ENCODE results near the gene PPM1M. TPM values are rescaled to one million over a fixed set of nuclear protein-coding genes. Genes with fewer than 3 reads are reported as not detected.
A peak's percentile ranks its signal among the peaks of the same experiment; 100 is the strongest.

Gene PPM1M
- total RNA-seq, 1 experiment from 2014 or later: 8.5 TPM

DNA sequence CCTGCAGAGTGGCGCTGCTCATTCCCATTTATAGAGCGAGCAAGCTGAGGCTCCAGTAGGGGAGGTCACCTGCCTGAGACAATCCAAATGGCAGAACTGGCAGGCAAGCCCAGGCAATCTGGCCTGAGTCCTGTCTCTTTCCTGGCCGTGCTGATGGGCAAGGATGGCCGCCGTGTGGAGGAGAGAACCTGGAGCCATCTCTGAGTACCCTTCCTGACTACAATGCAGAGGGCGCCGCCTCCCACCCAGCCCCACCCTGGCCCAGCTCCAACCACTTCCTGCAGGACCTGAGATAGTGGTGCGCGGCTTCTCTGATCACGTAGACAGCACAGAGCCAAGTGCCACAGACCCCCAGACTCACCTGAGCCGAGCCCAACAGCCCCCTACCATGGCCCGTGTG lies 27.1 kb upstream of the PPM1M start:
- H3K27me3 ChIP-seq (ENCODE audit: low read length): no peaks in the 10 kb centered on the region
- H3K4me1 ChIP-seq (ENCODE audit: insufficient read depth, low read length): peaks cover 50% of the 10 kb centered on the region
- BruUV-seq (replicated peaks): no TSS peak
- no peaks in the 10 kb centered on the region for H3K79me2 ChIP-seq (ENCODE audit: low read length)
- no peak for TF ChIP-seq EZH2phosphoT487 (IDR thresholded peaks at IDR 0.05; ENCODE audit: borderline replicate concordance, low read length)
- TF ChIP-seq, protein P1, sequence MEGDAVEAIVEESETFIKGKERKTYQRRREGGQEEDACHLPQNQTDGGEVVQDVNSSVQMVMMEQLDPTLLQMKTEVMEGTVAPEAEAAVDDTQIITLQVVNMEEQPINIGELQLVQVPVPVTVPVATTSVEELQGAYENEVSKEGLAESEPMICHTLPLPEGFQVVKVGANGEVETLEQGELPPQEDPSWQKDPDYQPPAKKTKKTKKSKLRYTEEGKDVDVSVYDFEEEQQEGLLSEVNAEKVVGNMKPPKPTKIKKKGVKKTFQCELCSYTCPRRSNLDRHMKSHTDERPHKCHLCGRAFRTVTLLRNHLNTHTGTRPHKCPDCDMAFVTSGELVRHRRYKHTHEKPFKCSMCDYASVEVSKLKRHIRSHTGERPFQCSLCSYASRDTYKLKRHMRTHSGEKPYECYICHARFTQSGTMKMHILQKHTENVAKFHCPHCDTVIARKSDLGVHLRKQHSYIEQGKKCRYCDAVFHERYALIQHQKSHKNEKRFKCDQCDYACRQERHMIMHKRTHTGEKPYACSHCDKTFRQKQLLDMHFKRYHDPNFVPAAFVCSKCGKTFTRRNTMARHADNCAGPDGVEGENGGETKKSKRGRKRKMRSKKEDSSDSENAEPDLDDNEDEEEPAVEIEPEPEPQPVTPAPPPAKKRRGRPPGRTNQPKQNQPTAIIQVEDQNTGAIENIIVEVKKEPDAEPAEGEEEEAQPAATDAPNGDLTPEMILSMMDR (conservative IDR thresholded peaks at IDR 0.05; ENCODE audit: low read depth, low read length): no peak
- no peak for TF ChIP-seq EZH2 (IDR thresholded peaks at IDR 0.05; ENCODE audit: low read length, unreplicated experiment)
- no peak for DNase-seq
- CTCF ChIA-PET: no interaction called here
- peak overlapping the region; percentile 84 for H3K9ac ChIP-seq (ENCODE audit: low read length)
- H4K20me1 ChIP-seq (ENCODE audit: low read length): no peaks in the 10 kb centered on the region
- H3K4me3 ChIP-seq (ENCODE audit: low read length): no peak overlapping the region
- H3K9me3 ChIP-seq (ENCODE audit: low read length): no peaks in the 10 kb centered on the region
- ATAC-seq: no peak
- intact Hi-C loops (cut with micrococcal nuclease): loop anchor here (10.0 kb wide), 1 partner anchor 164 kb away; the partner anchor contains the start of gene DUSP7
- peaks cover 11% of the 10 kb centered on the region for H3F3A ChIP-seq (ENCODE audit: low read length, unreplicated experiment)
- peak overlapping the region; percentile 52; the same call in 1 of the 2 replicates for H3K4me2 ChIP-seq (ENCODE audit: low read length)
- POLR2A ChIA-PET (ENCODE audit: unreplicated experiment): no interaction called here
- H3K27ac ChIP-seq (ENCODE audit: low read length): peak overlapping the region; percentile 98
- H3K9me2 ChIP-seq (replicated peaks; ENCODE audit: low read length): no peaks in the 10 kb centered on the region
- H3K36me3 ChIP-seq (ENCODE audit: low read depth, low read length): peaks cover 24% of the 10 kb centered on the region; the same call in 1 of the 2 replicates
- H2AFZ ChIP-seq (ENCODE audit: low read length): no peak overlapping the region

- H3K27ac ChIP-seq (ENCODE audit: low read length): peak overlapping the region; percentile 98
- no peak overlapping the region for H2AFZ ChIP-seq (ENCODE audit: low read length)
- peaks cover 11% of the 10 kb centered on the region for H3F3A ChIP-seq (ENCODE audit: low read length, unreplicated experiment)
- peaks cover 18% of the 10 kb centered on the region; the same call in 1 of the 2 replicates for H3K36me3 ChIP-seq (ENCODE audit: low read depth, low read length)
- no peaks in the 10 kb centered on the region for H3K9me3 ChIP-seq (ENCODE audit: low read length)
- BruUV-seq (replicated peaks): no TSS peak
- POLR2A ChIA-PET (ENCODE audit: unreplicated experiment): interaction anchor here (1.4 kb wide), 1 partner anchor 18 kb away, joined by 8 read pairs; no protein-coding TSS in a partner anchor
- H4K20me1 ChIP-seq (ENCODE audit: low read length): no peaks in the 10 kb centered on the region
- peaks cover 50% of the 10 kb centered on the region for H3K4me1 ChIP-seq (ENCODE audit: insufficient read depth, low read length)
- no peaks in the 10 kb centered on the region for H3K79me2 ChIP-seq (ENCODE audit: low read length)
- CTCF ChIA-PET: interaction anchor here (0.6 to 2.2 kb wide), 5 partner anchors 12 to 217 kb away, joined by 3 to 28 read pairs (median 4); no protein-coding TSS in a partner anchor
- no peaks in the 10 kb centered on the region for H3K27me3 ChIP-seq (ENCODE audit: low read length)
- TF ChIP-seq EZH2phosphoT487 (IDR thresholded peaks at IDR 0.05; ENCODE audit: borderline replicate concordance, low read length): no peak
- TF ChIP-seq, protein P1 (conservative IDR thresholded peaks at IDR 0.05; ENCODE audit: low read depth, low read length): no peak
- no peak for TF ChIP-seq EZH2 (IDR thresholded peaks at IDR 0.05; ENCODE audit: low read length, unreplicated experiment)
- peak overlapping the region; percentile 18 for H3K9ac ChIP-seq (ENCODE audit: low read length)
- intact Hi-C loops (cut with micrococcal nuclease): loop anchor here (10.0 kb wide), 1 partner anchor 164 kb away; the partner anchor contains the start of gene DUSP7
- H3K9me2 ChIP-seq (replicated peaks; ENCODE audit: low read length): no peaks in the 10 kb centered on the region
- ATAC-seq (no peak), DNase-seq (peak; percentile 52)
- peak overlapping the region; percentile 7; the same call in 1 of the 2 replicates for H3K4me2 ChIP-seq (ENCODE audit: low read length)
- H3K4me3 ChIP-seq (ENCODE audit: low read length): no peak overlapping the region
Observed at GRCh38 chr3:52218937-52219650, 26.5 kb upstream of the PPM1M start.
